ENCODE data around the gene LRRC72.
"Not testable (repeated sequence)": the region's sequence is repeated elsewhere in the genome, so short reads cannot be mapped to it uniquely, and the experiment has no call there.

LRRC72 gene

DNA sequence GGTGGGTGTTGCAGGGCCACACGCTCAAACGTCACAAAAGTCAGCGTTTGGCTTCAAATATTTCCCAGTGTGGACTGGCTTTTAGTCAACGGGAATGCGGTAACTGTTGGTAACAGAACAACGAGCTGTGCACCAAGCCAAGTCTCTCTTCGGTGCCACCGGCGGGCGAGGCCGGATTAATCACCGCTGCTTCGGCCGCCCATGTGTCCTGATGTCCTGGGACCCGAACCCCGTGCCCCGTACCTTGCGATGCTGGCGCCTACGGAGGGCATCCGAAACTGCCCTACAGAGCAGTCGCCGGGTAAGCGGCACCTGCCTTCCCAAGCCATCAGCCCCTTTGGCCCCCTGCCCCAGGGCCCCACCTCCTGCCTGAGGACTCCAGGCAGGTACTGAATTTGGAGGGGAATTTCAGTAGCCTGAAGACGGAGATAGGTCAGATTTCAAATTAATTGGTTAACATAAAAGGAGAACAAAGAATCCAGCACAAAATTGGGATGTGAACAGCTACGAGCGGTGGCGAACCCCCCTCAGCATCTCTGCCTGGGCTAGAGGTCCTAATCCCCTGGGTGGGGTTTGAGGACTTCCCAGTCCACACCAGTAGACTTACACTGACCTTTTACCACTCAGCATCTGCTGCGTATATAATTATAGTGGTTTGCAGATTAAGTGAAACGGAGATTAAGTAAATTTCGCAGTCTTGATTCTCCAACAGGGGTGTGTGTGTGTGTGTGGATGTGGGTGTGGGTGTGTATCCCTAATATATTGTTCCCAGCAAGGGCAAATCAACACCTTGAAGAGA lies at the start of gene LRRC72:
Gene LRRC72 (plus strand): TSS at position 84 of the 799 bp plus-strand sequence. CDS start 128 bp downstream, at position 212.
- DNase-seq = no peak

DNA sequence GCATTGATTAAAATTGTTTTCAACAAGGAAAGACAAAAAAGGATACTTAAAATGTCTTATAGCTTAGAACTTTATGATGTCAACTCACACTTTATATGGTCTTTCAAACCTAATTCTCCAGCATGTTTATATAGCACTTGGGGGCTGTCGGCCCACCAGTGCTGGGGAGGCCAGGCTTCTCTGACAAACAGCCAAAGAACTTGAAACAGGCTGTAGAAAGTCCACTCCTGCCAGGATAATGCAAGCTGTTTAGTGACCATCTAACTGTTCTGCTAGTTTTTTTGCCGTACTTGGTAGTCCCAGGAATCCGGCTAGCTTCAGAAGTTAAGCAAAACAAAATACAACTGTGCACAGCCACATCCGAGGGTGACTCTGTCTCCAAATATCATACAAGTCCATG lies 47.5 kb upstream of the LRRC72 start:
- DNase-seq = no peak

DNA sequence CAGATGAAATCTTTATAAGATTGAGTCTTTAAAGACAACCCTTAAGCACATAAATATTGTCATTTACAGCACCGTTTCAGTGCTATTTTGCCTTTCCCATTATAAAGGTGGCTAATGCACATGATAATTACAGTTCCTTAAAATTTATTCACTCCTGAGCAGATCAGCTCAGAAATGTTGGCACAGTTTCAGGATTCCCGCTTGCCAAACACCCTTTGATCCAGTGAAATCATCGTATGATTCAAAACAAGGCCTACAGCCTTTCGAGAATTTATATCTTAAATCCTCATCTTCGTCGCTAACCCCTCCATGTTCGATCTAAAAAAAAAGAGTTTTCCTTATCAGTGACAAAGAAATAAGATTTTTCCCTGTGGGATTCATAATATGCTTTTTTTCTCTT lies 47.0 kb upstream of the LRRC72 start:
- no peak for DNase-seq

DNA sequence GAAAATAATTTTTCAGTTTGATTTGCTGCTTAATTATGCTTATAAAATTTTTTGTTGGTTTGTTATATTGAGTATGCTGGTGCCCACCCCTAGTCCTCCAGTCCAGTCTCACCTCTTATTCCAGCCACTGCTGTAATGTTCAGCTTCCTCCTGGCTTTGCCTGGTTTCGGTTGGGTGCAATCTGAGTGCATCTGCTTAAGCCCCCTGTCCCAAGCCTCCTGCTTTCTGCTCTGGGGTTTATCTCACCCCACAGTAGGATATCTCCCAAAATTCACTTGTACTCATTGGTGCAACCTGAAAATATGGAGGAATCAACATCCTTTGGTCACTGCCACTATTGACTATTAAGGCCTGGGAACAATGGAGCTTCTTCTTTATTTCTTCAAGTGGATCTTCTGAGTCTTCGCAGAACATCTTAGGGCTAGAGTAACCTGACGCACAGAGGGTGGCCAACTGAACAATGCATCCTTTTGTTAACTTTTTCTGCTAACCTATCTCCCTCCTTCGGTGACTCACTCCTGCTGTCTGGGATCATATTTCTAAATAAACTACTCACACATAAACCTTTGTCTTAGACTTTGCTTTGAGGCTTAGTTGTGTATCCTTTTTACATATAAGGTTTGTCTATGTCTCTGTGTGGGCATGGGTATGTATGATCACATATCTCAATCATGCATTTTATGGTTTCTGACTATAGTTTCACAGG lies 42.0 kb upstream of the LRRC72 start:
- DNase-seq = no peak

GRCh38 chr7:16491148-16491547 lies 35.5 kb upstream of the LRRC72 start:
- DNase-seq = no peak

GRCh38 chr7:16492513-16493062 lies 34.0 kb upstream of the LRRC72 start:
- DNase-seq = no peak

DNA sequence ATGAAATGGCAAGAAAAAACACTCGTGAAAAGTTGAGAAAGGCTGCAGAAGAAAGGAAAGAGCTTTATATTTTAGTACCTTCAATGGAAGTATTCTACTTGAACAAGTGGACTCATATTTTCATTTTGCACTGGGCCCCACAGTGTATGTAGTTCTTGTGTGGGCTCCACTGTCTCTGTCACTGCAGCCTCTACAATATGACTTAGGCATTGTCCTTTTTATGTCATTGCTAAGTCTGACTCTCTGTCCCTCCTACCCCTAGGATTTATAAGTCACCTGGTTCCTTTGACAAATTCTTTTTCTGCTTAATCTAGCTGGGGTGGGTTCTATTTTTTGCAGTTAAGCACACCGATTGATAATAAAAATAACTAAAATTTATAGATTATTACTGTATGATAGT lies 33.4 kb upstream of the LRRC72 start:
- no peak for DNase-seq

- DNase-seq = no peak
Observed at GRCh38 chr7:16494551-16494950, 32.1 kb upstream of the LRRC72 start.

DNA sequence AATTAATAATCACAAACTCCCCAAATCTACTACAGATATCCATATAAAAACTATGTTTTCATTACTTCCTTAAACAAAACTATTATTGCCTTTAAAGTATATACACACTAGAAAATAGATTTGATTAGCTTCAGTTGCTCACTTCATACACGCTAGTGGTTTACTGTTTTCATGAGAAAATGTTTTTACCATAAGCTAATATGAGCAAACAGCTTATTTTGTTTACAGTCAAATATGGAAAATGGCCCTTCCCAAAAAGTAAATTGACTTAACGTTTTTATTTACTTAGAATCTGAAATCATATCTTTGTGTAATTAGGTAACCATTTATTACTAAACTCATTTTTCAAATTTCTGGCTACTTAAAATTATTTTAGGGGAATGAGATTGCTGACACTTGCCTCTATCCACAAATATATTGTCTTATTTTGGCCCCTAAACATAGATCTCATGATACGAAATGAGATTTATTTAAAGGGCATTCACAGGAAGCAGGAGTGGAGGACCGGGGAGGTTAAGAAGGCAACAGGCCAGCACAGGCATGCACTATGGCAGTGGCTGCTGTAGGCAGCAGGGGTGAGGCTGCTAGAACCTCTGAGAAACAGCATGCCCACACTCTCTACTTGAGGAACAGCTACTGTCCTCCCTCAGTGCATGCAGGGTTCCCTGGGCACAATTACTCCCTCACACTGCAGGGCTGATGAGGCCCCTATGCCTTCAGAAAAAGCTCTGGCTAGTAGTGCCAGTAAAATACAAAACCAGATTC lies 31.5 kb upstream of the LRRC72 start:
- no peak for DNase-seq

DNA sequence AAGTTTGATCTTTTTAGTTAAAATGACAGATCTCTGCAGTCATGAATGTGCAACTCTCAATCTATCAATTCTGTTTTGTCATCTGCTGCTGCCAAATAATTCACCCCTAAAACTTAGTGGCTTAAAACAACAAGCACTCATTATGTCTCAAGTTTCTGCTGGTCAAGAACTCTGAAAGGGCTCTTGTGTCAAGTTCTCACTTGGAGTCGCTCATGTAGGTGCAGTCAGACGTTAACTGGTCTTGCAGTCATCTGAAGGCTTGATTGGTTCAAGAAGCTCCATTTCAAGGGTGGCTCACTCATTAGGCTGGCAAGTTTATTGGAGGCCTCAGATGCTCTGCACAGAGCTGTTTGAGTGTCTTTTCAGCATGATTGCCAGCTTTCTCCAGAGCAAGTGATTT lies 28.5 kb upstream of the LRRC72 start:
- no peak for DNase-seq

GRCh38 chr7:16502303-16502702 lies 24.3 kb upstream of the LRRC72 start:
- no peak for DNase-seq

GRCh38 chr7:16504019-16504418 lies 22.6 kb upstream of the LRRC72 start:
- no peak for DNase-seq

- DNase-seq = not testable (repeated sequence)
Observed at GRCh38 chr7:16506422-16506821, 20.2 kb upstream of the LRRC72 start.

GRCh38 chr7:16509829-16510228 lies 16.8 kb upstream of the LRRC72 start:
- no peak for DNase-seq

- DNase-seq = no peak
Observed at GRCh38 chr7:16511314-16511713, 15.3 kb upstream of the LRRC72 start.

DNA sequence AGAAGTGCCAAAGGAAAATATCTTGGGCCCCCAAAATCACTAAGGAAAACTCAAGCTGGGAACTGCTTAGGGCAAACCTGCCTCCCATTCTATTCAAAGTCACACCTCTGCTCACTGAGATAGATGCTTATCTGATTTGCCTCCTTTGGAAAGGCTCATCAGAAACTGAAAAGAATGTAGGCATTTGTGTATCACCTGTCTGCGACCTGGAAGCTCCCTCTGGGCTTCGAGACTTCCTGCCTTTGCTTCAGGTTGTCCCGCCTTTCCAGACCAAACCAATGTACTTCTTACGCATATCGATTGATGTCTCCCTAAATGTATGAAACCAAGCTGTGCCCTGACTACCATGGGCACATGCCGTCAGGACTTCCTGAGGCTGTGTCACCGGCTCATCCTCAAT lies 14.5 kb upstream of the LRRC72 start:
- no peak for DNase-seq

GRCh38 chr7:16514271-16514670 lies 12.4 kb upstream of the LRRC72 start:
- DNase-seq = no peak

DNA sequence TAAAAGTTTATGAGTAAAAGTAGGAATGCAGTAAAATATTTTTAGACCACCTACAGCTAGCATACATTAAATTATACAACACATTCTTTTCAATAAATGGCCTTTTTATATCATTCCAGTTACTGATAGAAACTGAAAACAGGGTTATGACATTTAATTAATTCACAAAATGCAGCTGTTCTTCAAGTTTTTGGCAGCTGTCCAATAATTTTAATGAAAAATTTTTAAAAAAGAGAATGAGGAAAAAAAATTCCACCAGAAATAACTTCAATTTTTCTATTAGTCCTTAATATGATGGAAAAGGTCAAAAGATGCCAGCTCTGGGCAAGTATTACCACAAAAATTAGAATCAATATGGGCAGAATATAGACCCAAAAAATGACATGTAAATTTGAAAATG lies 11.9 kb upstream of the LRRC72 start:
- no peak for DNase-seq

GRCh38 chr7:16515785-16516685 lies 10.6 kb upstream of the LRRC72 start:
- no peak for DNase-seq

- not testable (repeated sequence) for DNase-seq
Observed at GRCh38 chr7:16519985-16520384, 6.6 kb upstream of the LRRC72 start.

DNA sequence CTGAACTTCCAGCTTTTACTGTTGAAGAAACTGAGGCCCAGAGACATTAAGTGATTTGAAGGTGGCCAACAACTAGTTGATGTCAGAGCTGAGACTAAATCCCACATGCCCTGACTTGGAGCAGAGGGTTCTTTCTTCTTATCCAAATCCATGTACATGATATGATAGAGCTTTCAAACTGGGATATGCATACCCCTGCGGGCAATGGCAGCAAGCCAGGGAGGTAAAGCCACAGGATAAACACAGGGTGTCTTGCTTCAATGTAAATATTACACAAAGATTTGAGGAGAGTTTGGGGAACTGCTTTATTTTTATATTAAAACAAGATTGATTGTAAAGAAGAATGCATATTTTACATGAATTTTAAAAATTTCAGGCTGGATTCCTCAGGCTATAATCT lies 2.3 kb upstream of the LRRC72 start:
- no peak for DNase-seq

DNA sequence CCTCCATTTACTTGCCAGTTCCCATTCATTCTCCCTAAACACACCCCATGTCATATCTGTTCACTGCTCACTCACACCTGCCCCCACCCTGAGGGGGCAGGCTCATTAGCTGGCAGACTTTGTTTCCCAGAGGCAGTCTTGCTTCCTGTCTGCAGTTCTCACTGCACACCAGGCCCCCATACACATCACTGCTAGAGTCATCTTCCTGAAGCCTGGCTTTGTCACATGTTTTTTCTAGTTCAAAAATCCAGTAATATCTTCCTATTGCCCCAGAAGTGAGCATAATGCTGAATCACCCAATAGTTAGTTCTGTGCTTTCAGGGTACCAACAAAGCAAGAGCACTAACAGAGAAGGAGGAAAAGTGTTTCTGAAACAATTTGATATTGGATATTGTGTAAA lies 1.9 kb downstream of the LRRC72 start:
- DNase-seq = no peak

All from CD4-positive, alpha-beta T cell treated with Interleukin-6 for 4 hours (primary cell).